Measurements from ENCODE around the gene SEMA3C.

DNA sequence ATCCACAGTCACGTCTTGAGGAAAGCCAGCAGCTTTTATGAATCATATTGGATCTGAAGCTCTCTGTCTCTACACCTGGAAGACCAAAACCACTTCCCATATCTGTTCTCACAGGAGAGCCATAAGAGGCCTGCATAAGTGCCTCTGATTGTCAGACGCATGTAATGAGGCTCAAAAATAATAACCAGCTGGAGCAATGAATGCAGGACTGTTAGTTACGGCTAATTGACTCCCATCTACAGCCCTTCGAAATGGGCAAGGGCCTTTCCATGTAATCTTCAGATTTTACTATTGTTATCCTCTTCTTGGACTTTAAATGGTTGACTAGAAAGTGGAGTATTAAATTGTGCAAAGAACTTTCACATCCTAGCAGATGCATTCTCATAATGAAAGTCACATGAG is 4.4 kb upstream of the SEMA3C start:
- TF ChIP-seq RAD21 (IDR thresholded peaks at IDR 0.05; ENCODE audit: low read depth) (no peak; the same call in 1 of the 2 replicates), TAF1 (IDR thresholded peaks at IDR 0.05; ENCODE audit: low read depth) (no peak), EP300 (IDR thresholded peaks at IDR 0.05; ENCODE audit: borderline replicate concordance) (peak; percentile 69)
- TF ChIP-seq, protein P1, sequence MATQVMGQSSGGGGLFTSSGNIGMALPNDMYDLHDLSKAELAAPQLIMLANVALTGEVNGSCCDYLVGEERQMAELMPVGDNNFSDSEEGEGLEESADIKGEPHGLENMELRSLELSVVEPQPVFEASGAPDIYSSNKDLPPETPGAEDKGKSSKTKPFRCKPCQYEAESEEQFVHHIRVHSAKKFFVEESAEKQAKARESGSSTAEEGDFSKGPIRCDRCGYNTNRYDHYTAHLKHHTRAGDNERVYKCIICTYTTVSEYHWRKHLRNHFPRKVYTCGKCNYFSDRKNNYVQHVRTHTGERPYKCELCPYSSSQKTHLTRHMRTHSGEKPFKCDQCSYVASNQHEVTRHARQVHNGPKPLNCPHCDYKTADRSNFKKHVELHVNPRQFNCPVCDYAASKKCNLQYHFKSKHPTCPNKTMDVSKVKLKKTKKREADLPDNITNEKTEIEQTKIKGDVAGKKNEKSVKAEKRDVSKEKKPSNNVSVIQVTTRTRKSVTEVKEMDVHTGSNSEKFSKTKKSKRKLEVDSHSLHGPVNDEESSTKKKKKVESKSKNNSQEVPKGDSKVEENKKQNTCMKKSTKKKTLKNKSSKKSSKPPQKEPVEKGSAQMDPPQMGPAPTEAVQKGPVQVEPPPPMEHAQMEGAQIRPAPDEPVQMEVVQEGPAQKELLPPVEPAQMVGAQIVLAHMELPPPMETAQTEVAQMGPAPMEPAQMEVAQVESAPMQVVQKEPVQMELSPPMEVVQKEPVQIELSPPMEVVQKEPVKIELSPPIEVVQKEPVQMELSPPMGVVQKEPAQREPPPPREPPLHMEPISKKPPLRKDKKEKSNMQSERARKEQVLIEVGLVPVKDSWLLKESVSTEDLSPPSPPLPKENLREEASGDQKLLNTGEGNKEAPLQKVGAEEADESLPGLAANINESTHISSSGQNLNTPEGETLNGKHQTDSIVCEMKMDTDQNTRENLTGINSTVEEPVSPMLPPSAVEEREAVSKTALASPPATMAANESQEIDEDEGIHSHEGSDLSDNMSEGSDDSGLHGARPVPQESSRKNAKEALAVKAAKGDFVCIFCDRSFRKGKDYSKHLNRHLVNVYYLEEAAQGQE (IDR thresholded peaks at IDR 0.05; ENCODE audit: low read depth) = no peak
- TF ChIP-seq, protein P2, sequence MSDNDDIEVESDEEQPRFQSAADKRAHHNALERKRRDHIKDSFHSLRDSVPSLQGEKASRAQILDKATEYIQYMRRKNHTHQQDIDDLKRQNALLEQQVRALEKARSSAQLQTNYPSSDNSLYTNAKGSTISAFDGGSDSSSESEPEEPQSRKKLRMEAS (IDR thresholded peaks at IDR 0.05) = peak; percentile 40; the same call in 1 of the 2 replicates

All from Ishikawa (cell line).